GM12873 (cell line): ENCODE measurements around the gene SNRK.

Source experiments
- CTCF ChIP-seq: IDR thresholded peaks from 2 replicates; pipeline ENCODE4 v1.5.1; 2012; ENCODE audit warnings: low read depth, mild to moderate bottlenecking, moderate library complexity, low read length, control low read depth; ENCODE audit not compliant: insufficient read depth; ENCODE audit errors: missing control alignments

The SNRK gene

GRCh38 chr3:43389388-43390254, 103.3 kb downstream of the SNRK start:
- TF ChIP-seq CTCF: no peak

- TF ChIP-seq CTCF: no peak
Measured at GRCh38 chr3:43390255-43390588, 103.9 kb downstream of the SNRK start.

GRCh38 chr3:43391621-43392020, 105.3 kb downstream of the SNRK start:
- TF ChIP-seq CTCF: no peak

GRCh38 chr3:43394041-43394554, 107.8 kb downstream of the SNRK start:
- no peak for TF ChIP-seq CTCF

- no peak for TF ChIP-seq CTCF
Measured at GRCh38 chr3:43399034-43399433, 112.7 kb downstream of the SNRK start.

GRCh38 chr3:43400167-43400566, 113.8 kb downstream of the SNRK start:
- no peak for TF ChIP-seq CTCF
